PC-9 (cell line): Measurements from ENCODE around the gene KLF15.

Source experiments
- CTCF ChIP-seq: fragments of 200-600 bp; sonication (generic); conservative IDR thresholded peaks from 2 replicates; pipeline ENCODE4 v1.6.1; 2017; ENCODE audit warnings: mixed run types, antibody characterized with exemption, mild to moderate bottlenecking, moderate library complexity
- EZH2 ChIP-seq: fragments of 200-600 bp; sonication (generic); IDR thresholded peaks from 2 replicates; pipeline ENCODE4 v1.8.0; 2017; ENCODE audit warnings: antibody characterized with exemption, low read depth

GRCh38 chr3:126347543-126348161 is 9.6 kb downstream of the KLF15 start:
- TF ChIP-seq CTCF: no peak
- no peak for TF ChIP-seq EZH2
